GM19099 (cell line): ENCODE results near the gene ABTB2.

ENCODE experiments used
- POLR2A ChIP-seq: IDR thresholded peaks from 3 replicates; pipeline ENCODE4 v1.6.1; 2011; ENCODE audit warnings: low read depth; ENCODE audit not compliant: insufficient read length; ENCODE audit errors: extremely low read depth

The ABTB2 gene

GRCh38 chr11:34243600-34244464, 114.0 kb downstream of the ABTB2 start:
- TF ChIP-seq POLR2A, result no peak

- no peak for TF ChIP-seq POLR2A
Measured at GRCh38 chr11:34242037-34242625, 115.7 kb downstream of the ABTB2 start.

GRCh38 chr11:34240150-34240494, 117.7 kb downstream of the ABTB2 start:
- TF ChIP-seq POLR2A, result no peak

- TF ChIP-seq POLR2A, result no peak
Measured at GRCh38 chr11:34239465-34240149, 118.2 kb downstream of the ABTB2 start.

GRCh38 chr11:34238966-34239365, 118.8 kb downstream of the ABTB2 start:
- no peak for TF ChIP-seq POLR2A

GRCh38 chr11:34238533-34238932, 119.3 kb downstream of the ABTB2 start:
- TF ChIP-seq POLR2A, result no peak

- no peak for TF ChIP-seq POLR2A
Measured at GRCh38 chr11:34236572-34236971, 121.2 kb downstream of the ABTB2 start.

GRCh38 chr11:34235591-34236071, 122.2 kb downstream of the ABTB2 start:
- no peak for TF ChIP-seq POLR2A

GRCh38 chr11:34235189-34235588, 122.6 kb downstream of the ABTB2 start:
- TF ChIP-seq POLR2A, result no peak

- no peak for TF ChIP-seq POLR2A
Measured at GRCh38 chr11:34234086-34234740, 123.6 kb downstream of the ABTB2 start.

- no peak for TF ChIP-seq POLR2A
Measured at GRCh38 chr11:34233215-34233614, 124.6 kb downstream of the ABTB2 start.

GRCh38 chr11:34232807-34233206, 125.0 kb downstream of the ABTB2 start:
- no peak for TF ChIP-seq POLR2A

- no peak for TF ChIP-seq POLR2A
Measured at GRCh38 chr11:34226210-34226609, 131.6 kb downstream of the ABTB2 start.

GRCh38 chr11:34225091-34225490, 132.7 kb downstream of the ABTB2 start:
- TF ChIP-seq POLR2A, result no peak

GRCh38 chr11:34224434-34224966, 133.3 kb downstream of the ABTB2 start:
- TF ChIP-seq POLR2A, result no peak

- no peak for TF ChIP-seq POLR2A
Measured at GRCh38 chr11:34223907-34224306, 133.9 kb downstream of the ABTB2 start.
